ENCODE measurements around the gene NOL3. TPM values are rescaled to one million over a fixed set of nuclear protein-coding genes. Genes with fewer than 3 reads are reported as not detected.

Gene NOL3
- total and polyA plus RNA-seq, 8 donors: 11.9 to 36.7 (median 18.4) TPM

DNA sequence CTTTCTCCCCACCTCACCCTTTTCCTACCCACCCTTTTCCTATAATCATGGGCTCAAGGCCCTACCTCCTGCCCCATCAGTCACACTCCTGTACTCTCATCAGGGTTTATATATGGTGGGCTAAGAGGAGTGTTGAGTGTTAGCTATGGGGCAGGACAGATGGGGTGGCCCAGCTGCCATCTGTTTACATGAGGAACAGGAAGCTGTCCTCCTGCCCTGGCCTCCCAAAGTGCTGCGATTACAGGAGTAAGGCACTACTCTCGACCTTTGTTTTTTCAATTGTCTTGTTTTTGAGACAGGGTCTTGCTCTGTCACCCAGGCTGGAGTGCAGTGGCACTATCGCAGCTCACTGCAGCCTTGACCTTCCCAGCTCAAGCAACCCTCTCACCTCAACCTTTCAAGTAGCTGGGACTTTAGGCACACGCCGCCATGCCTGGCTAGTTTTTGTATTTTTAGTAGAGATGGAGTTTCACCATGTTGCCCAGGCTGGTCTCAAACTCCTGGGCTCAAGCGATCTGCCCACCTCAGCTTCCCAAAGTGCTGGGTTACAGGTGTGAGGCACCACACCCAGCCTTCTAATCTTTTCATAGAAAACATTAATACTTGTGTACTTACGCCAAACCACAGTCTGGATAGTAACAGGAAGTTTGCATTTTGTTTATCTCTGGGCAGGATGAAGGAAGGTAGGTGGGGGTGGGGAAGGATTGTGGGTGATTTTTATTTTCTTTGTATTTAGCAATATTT, 12.3 kb upstream of the NOL3 start:
- intact Hi-C loops (cut with DNase I): loop anchor here in 1 of 2 donors (5.0 to 10.0 kb wide), 2 partner anchors 143 to 181 kb away; no protein-coding TSS in a partner anchor
- Histone ChIP-seq H3K9me3 (no peaks in the 10 kb centered on the region), H3K27ac (no peak overlapping the region), H3K4me3 (no peak overlapping the region), H3K27me3 (peaks cover 0 to 34% of the 10 kb centered on the region in 2 donors), H3K4me1 (peaks cover 19 to 57% of the 10 kb centered on the region in 2 donors), H3K36me3 (peaks cover 0 to 11% of the 10 kb centered on the region in 2 donors)
- no peak for TF ChIP-seq CTCF (IDR thresholded peaks at IDR 0.05)
- ATAC-seq (no peak), DNase-seq (no peak)

GRCh38 chr16:67158637-67159600, 11.4 kb upstream of the NOL3 start:
- intact Hi-C loops (cut with DNase I): loop anchor here in 1 of 2 donors (5.0 to 10.0 kb wide), 2 partner anchors 144 to 182 kb away; no protein-coding TSS in a partner anchor
- Histone ChIP-seq H3K36me3 (peaks cover 0 to 9% of the 10 kb centered on the region in 2 donors), H3K27me3 (peaks cover 7 to 42% of the 10 kb centered on the region in 2 donors), H3K4me1 (peaks cover 28 to 66% of the 10 kb centered on the region in 2 donors), H3K9me3 (no peaks in the 10 kb centered on the region), H3K4me3 (peak overlapping the region; percentile 96 to 97), H3K27ac (peak overlapping the region; percentile 81 to 85)
- ATAC-seq: peak; percentile 25
- peak in 1 of 4 donors; percentile 85 for DNase-seq
- TF ChIP-seq CTCF (IDR thresholded peaks at IDR 0.05): no peak

GRCh38 chr16:67161595-67162058, 8.7 kb upstream of the NOL3 start:
- Histone ChIP-seq H3K36me3 (no peaks in the 10 kb centered on the region), H3K27me3 (peaks cover 25 to 55% of the 10 kb centered on the region in 2 donors), H3K27ac (no peak overlapping the region), H3K9me3 (no peaks in the 10 kb centered on the region), H3K4me1 (peaks cover 38 to 68% of the 10 kb centered on the region in 2 donors), H3K4me3 (peak overlapping the region; percentile 96 to 97)
- ATAC-seq (no peak), DNase-seq (no peak)
- TF ChIP-seq CTCF (IDR thresholded peaks at IDR 0.05): no peak
- intact Hi-C loops (cut with DNase I): no loop called here

- TF ChIP-seq CTCF (IDR thresholded peaks at IDR 0.05): no peak
- ATAC-seq: no peak
- Histone ChIP-seq H3K4me1 (peaks cover 38 to 67% of the 10 kb centered on the region in 2 donors), H3K27ac (no peak overlapping the region), H3K27me3 (peaks cover 25 to 65% of the 10 kb centered on the region in 2 donors), H3K36me3 (no peaks in the 10 kb centered on the region), H3K4me3 (peak overlapping the region in 1 of 2 donors; percentile 7), H3K9me3 (no peaks in the 10 kb centered on the region)
- intact Hi-C loops (cut with DNase I): no loop called here
- no peak for DNase-seq
These were observed 7.7 kb upstream of the NOL3 start for GRCh38 chr16:67162506-67163163.
